EL (cell line): ENCODE data around the gene GDI1.
A peak's percentile ranks its signal among the peaks of the same experiment; 100 is the strongest.

Source experiments
- DNase-seq: peaks from one replicate; pipeline ENCODE4 v3.0.0-alpha.2; 2016

Gene GDI1

GRCh38 chrX:154439841-154440240 lies 2.9 kb downstream of the GDI1 start:
- DNase-seq = no peak

DNA sequence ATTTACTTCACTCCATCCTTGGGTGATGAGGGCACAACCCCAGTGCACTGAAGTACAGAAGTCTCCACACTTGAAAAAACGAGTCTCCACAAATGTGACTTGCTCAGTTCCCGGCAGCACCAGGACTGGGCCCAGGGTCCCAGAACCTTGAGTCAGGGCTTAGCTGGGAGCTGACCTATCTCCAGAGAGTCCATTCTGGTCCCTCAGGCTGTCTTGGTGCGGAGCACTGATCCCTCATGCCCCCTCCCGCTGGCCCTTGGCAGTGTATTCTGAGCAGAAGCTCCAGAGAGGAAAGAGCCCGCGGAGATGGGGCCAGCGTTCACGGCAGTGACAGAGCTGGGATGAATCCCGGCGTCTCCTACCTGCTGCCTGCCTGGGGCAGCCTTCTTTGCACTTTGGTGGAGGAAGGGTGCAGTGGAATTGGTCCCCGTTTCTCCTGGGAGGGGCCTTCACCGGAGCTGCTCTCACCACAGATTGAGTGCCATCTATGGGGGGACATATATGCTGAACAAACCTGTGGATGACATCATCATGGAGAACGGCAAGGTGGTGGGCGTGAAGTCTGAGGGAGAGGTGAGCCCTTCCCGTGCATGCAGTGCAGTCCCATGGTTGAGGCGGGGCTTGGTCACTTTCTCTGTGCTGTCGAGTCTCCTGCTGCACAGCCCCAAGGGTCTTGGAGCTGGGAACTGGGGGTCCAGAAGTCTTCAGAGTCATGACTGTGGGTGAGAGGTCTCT lies 3.8 kb downstream of the GDI1 start:
- DNase-seq = no peak

GRCh38 chrX:154441564-154441963 lies 4.6 kb downstream of the GDI1 start:
- no peak for DNase-seq

DNA sequence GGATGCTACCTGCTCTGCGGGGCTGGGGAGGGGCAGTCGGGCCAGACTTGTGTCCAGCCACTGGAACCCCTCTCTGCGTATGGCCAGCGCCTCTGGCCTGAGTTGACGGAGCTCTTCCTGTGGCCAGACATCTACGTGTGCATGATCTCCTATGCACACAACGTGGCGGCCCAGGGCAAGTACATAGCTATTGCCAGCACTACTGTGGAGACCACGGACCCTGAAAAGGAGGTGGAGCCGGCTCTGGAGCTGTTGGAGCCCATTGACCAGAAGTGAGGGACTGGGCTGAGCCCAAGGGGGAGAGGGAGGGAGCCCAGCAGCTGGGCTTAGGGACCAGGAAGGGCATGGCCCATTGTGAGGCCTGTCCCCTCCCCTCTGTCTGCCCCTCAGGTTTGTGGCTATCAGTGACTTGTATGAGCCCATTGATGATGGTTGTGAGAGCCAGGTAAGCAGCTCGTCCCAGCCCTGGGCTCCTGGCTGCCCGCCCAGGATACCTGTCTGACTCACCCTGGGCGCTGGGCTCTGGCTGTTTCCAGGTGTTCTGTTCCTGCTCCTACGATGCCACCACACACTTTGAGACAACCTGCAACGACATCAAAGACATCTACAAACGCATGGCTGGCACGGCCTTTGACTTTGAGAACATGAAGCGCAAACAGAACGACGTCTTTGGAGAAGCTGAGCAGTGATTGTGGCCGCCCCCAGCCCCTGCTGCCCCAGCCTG lies 5.2 kb downstream of the GDI1 start:
- no peak for DNase-seq

GRCh38 chrX:154443479-154443910 lies 6.5 kb downstream of the GDI1 start:
- peak; percentile 27 for DNase-seq

DNA sequence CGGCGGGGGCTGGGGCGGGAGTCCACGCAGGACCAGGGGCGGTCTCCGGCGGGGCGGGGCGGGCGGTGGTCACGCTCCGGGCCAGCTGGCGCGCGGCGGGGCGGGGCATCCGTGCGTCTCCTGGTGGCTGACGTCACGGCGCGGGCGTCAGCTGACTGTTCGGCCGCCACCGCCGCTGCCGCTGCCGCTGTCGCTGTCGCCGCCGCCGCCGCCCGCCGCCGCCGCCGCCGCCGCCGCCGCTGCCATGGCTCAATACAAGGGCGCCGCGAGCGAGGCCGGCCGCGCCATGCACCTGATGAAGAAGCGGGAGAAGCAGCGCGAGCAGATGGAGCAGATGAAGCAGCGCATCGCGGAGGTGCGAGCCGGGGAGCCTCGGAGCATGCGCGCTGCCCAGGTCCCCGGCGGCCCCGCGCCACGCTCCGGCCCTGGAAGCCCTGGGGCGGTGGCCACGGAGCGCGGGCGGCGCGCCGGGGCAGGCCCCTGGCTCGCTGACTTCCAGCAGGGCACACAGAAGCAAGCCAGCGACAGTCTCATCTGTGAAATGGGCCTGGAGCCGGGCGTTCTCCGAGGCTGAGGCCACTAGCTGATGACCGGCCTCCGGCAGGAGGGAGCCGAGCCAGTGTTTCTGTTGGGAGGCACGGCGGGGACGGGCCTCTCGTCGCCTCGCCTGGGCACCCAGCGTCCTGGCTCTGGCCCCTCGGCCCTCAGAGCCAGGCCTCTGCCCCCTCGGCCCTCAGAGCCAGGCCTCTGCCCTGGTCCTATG lies 7.2 kb downstream of the GDI1 start, which contains the start of gene FAM50A:
TSS of gene FAM50A (plus strand) at position 150 of the 763 bp plus-strand sequence. CDS start at position 245, 95 bp downstream.
- peak; percentile 65 for DNase-seq

- no peak for DNase-seq
Observed at GRCh38 chrX:154444755-154445246, 7.8 kb downstream of the GDI1 start.

GRCh38 chrX:154445776-154446175 lies 8.8 kb downstream of the GDI1 start:
- no peak for DNase-seq

- no peak for DNase-seq
Observed at GRCh38 chrX:154446430-154446829, 9.5 kb downstream of the GDI1 start.

DNA sequence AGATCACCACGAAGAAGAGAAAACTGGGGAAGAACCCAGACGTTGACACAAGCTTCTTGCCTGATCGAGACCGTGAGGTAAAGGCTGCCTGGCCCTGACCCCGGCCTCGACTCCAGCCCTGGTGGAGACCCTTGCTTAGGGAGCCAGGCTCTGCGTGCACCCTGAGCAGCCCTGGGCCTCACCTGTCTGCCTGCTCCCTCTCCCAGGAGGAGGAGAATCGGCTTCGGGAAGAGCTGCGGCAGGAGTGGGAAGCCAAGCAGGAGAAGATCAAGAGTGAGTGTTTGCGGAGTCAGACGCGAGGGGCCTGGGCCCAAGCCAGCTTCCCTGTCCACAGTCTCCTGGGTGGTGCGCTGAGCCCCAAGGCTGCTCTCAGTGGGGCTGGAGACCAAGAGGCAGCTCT lies 11.5 kb downstream of the GDI1 start:
- no peak for DNase-seq

GRCh38 chrX:154449618-154450017 lies 12.7 kb downstream of the GDI1 start:
- no peak for DNase-seq

DNA sequence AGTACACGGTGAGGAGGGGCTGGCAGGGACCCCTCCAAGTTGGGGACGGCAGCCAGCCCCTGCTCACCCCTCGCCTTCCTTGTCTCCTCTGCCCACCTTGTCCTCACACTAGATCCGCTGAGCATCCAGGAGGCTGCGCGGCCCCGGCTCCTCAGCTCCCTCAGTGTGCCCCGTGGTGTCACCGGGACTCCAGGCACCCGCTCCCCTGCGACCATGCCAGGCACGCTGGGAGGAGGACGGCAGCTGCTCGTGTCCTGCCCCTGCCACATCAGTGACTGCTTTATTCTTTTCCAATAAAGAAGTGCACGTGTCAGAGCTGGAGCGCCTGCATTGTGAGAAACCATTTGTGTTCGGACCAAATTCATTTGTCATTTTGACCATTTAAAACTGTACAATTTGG lies 13.4 kb downstream of the GDI1 start:
- no peak for DNase-seq

GRCh38 chrX:154452823-154453222 lies 15.9 kb downstream of the GDI1 start:
- DNase-seq = no peak

- peak; percentile 18 for DNase-seq
Observed at GRCh38 chrX:154457491-154458115, 20.6 kb downstream of the GDI1 start.

GRCh38 chrX:154458116-154458953 lies 21.4 kb downstream of the GDI1 start, which contains the start of gene PLXNA3:
Gene PLXNA3, plus strand, starts transcription at chrX:154458281. Its CDS starts 1,903 bp downstream, at chrX:154460184.
- peak; percentile 29 for DNase-seq

DNA sequence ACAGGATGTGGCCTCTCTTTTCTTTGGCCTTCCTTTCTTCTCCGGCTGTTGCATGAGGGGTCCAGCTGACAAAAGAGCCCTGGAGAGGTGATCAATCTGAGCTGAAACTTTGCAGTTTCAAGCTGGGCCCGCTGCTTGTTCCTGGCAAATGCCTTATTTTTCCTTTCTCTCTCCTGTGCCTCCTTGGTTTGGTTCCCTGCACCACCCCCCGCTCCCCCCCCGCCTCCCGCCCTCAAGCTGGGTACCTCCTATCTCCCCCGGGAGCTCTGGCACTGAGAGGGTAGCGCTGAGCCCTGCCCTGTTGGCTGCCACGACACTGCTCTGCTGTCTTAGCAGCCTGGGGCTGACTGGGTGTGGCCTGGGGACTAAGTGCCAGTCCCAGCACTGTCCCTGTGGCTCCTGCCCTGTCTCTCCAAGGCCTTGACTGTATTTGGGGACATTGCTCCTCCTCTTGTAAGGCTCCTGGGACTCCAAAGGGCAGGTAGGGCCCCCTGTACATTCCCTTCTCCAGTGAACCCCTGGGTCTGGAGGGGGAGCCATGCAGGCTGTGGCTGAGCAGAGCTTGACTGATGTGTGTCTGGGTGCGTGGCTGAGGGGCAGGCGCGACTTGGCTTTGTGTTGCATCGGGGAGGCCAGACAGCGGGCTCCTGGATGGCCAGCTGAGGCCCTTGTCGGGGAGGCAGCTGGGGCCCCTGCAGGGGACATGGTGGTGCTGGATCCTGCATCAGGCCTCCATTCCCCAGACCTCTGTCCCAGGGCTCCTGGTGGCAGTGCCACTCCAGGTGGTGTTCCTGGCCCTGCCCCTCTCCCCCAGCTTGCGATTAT lies 22.2 kb downstream of the GDI1 start:
- DNase-seq = peak; percentile 34

DNA sequence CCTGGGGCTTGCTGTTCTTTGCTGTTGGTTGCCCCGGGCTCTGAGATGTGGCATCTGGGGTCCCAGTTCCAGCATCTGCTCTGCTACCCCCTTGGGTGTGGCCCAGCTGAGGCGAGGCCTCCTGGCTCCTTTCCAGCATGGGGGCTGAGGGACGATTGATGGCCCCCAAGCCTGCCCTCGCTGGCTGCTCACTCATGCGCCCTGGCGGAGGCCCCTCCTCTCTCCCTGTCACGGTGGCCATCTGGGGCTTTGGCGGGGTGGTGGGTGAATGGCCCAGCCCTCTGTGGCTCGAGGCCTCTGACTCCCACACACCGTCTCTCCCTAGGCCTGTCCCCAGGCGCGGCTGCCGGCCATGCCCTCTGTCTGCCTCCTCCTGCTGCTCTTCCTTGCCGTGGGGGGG lies 22.9 kb downstream of the GDI1 start:
- no peak for DNase-seq

DNA sequence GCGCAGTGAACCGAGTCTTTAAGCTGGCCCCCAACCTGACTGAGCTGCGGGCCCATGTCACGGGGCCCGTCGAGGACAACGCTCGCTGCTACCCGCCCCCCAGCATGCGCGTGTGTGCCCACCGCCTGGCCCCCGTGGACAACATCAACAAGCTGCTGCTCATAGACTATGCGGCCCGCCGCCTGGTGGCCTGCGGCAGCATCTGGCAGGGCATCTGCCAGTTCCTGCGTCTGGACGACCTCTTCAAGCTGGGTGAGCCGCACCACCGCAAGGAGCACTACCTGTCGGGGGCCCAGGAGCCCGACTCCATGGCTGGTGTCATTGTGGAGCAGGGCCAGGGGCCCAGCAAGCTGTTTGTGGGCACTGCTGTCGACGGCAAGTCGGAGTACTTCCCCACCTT lies 23.4 kb downstream of the GDI1 start:
- DNase-seq = no peak

- DNase-seq = no peak
Observed at GRCh38 chrX:154462396-154462795, 25.4 kb downstream of the GDI1 start.

DNA sequence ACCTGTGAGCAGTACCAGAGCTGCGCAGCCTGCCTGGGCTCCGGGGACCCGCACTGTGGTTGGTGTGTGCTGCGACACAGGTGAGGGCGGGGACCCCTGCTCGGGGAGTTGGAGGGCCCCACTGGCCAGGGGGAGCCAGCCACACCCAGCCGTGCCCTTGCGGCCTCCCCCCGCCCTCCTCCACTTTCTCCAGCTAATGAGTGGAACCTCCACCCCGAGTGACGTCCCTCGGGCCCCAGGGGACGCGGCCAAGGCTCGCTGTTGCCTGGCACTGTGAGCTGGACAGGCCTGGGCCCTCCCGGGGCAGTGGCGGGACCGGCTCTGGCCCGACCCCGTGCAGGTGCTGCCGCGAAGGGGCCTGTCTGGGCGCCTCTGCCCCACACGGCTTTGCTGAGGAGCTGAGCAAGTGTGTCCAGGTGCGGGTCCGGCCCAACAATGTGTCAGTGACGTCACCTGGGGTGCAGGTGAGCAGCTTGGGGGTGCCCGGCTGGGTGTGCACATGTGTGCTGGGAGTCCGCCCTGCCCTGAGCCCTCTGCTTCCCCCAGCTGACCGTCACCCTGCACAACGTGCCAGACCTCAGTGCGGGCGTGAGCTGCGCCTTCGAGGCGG lies 26.8 kb downstream of the GDI1 start:
- no peak for DNase-seq
